Skin epidermis (tissue), 12 donors: ENCODE results near the gene DDX11.
A peak's percentile ranks its signal among the peaks of the same experiment; 100 is the strongest.
"Not testable (repeated sequence)": the region's sequence is repeated elsewhere in the genome, so short reads cannot be mapped to it uniquely, and the experiment has no call there.

ENCODE experiments used
- H3K27ac ChIP-seq, 21 experiments: fragments of 200-600 bp; sonication (generic) in 11 of 21; one replicate each; pipeline ENCODE4 v1.5.0; 2020; ENCODE audit warnings: mild to moderate bottlenecking in 3 of 21, inconsistent platforms in 2 of 21, moderate library complexity in 2 of 21
- H3K4me3 ChIP-seq, 7 experiments: fragments of 200-600 bp; sonication (generic) in 2 of 7; one replicate each; pipeline ENCODE4 v1.5.0; 2020; ENCODE audit warnings: inconsistent platforms in 2 of 7, mild to moderate bottlenecking in 2 of 7, moderate library complexity in 1 of 7

Gene DDX11

DNA sequence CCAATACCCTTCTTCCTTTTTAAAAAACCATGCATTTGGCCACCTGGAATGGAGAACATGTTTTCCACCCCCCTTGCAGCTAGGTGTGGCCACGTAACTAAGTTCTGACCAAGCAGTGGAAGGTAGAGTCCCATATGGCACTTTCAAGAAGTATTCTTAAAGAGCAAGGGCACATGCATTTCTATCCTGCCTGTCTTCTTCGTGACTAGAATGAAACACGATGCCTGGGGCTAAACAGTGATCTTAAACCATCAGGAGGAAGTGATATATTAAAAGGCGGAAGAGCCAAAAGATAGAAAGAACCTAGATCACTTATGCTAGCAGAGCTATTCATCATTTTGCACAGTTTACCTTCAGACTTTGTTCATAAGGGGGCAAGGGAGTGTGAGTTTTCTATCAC lies 16.0 kb upstream of the DDX11 start:
- Histone ChIP-seq H3K4me3 (no peak overlapping the region), H3K27ac (no peak overlapping the region)

DNA sequence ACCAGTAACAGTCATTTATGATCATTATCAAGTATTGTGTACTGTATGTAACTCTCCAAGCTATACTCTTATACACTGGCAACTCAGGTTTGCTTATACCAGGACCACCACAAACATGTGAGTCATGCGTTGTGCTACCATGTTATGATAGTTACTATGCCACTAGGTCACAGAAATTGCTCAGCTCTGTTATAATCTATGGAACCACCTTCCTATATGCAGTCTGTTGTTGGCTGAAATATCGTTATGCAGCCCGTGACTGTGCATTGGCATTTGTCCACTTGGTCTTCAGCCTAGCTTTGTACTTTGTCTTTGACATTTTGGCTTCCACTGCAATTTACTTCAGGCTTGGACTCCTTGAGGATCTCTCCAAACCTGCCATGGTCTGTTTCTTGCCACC lies 7.5 kb upstream of the DDX11 start:
- not testable (repeated sequence) for H3K4me3 ChIP-seq, H3K27ac ChIP-seq

DNA sequence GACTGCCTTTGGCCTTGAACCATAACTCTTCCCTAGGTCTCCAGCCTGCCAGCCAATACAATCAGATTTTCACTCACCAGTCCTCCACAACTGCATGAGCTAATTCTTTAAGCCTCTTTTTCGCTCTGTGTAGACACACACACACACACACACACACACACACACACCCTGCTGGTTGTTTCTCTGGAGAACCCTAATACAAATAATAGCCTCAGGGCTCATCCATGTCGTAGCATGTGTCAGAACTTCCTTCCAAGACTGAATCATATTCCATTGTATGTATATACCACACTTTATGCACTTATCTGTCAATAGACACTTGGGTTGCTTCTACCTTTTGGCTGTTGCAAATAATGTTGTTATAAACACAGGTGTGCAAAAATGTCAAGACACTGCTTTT lies 6.0 kb upstream of the DDX11 start:
- not testable (repeated sequence) for H3K4me3 ChIP-seq, H3K27ac ChIP-seq

- not testable (repeated sequence) for H3K27ac ChIP-seq, H3K4me3 ChIP-seq
These were observed 2.5 kb upstream of the DDX11 start for GRCh38 chr12:31070971-31071740.

DNA sequence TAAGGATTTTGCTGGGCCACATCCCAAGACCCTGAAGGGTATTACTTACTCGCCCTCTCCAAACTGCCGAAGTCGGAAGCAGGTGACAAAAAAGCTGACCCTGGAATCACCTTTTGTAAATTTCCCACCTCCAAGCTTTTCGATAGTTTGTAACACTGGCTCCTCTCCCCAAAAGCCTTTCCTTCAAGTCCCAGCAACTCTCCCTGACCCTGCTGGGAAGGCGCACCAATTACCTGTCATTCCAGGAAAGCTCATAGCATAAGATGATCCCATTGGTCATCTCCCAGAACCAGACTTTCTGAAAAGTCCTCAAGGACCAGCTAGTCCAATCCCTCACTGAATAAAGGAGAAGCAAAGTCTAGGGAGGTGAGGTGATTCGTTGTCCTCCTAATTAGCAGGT lies 698 bp upstream of the DDX11 start:
- H3K4me3 ChIP-seq: peak overlapping the region; percentile 48 to 72 (median 66)
- H3K27ac ChIP-seq: peak overlapping the region in 3 of 21 experiments; percentile 78 to 89 (median 88)

DNA sequence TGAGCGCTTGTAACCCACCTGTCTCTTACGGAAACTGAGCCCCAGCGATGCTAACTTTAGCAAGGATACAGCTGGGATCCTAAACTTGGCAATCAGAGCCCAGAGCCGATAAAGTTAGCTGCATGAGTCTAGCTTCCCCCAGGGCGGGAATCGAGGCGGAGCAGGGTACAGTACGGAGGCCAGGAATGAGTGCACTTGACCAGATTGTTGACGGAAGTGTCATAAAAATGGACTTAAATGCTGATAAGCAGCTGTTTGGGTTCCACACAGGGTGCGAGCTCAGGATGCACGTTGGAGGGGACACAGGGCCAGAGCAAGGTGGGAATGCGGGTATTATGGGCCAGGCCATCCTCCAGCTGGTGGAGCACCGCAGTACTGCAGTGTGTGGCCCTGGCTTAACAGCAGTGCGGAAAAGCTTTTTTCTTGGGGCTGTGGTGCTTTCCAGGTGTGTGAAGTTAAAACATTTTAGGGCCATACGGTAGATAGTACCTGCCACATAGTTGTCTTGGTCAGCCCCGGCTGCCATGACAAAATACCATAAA lies 744 bp downstream of the DDX11 start:
- H3K27ac ChIP-seq: peak overlapping the region in 19 of 21 experiments; percentile 51 to 92 (median 82)
- H3K4me3 ChIP-seq: peak overlapping the region; percentile 48 to 72 (median 66)

DNA sequence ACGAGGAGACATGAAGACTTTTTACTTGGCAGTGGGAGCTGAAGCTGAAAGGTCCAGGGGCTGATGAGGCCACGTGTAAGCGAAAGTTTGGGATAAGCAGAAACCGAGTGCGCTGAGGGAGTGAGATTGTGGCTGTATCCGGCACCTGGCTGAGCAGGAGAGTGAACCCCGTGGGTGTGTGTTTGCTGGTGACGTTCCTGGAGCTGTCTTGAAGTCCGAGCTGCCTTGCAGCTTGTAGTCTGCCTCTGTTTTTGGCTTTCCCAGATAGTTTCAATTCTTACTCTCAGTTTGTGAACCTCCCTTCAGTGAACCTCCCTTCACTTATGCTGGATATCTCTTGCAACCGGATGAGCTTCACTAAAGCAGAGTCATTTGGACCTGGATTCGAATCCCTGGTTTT lies 2.5 kb downstream of the DDX11 start:
- not testable (repeated sequence) for H3K4me3 ChIP-seq, H3K27ac ChIP-seq

DNA sequence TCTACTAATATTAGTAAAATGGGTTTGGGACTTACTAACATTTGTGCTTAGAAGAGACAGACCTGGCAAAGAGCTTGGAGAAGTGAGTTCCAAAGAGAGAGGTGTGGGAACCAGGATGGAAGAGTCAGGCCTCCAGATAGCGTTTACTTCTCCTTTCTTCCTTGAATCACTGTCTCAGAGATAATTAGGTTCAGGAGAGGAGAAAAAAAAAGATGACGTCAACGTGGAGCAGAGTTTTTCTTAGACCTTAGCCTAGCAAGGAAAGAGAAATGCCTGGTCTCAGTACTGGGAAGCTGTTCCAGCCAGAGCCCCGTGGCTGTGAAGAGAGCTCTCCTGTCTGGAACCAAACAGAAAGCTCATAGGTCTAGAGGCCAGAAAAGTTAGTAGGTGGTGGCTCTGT lies 3.4 kb downstream of the DDX11 start:
- not testable (repeated sequence) for H3K27ac ChIP-seq, H3K4me3 ChIP-seq

- peak overlapping the region in 1 of 21 experiments; percentile 43 for H3K27ac ChIP-seq
These were observed 4.3 kb downstream of the DDX11 start for GRCh38 chr12:31077998-31078397.

DNA sequence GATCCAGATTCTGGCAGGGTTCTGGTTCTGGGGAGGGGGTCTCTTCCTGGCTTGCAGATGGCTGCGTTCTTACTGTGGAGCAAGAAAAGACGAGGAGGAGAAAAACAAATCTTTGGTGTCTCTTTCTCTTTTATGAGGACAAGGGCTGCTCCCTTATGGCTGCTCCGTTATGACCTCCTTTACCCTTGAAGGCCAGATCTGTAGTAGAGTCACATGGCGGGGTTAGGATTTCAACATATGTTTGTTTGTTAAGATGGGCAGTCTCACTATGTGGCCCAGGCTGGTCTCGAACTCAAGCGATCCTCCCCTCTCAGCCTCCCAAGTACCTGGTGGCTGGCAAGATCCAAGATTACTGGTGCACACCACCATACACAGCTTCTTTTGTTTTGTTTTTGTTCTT lies 5.8 kb downstream of the DDX11 start:
- H3K4me3 ChIP-seq, H3K27ac ChIP-seq: not testable (repeated sequence)

More at GRCh38 chr12:31077998-31078397, 4.3 kb downstream of the DDX11 start:
- H3K4me3 ChIP-seq: not testable (repeated sequence)

- H3K4me3 ChIP-seq: not testable (repeated sequence)
- H3K27ac ChIP-seq: peak overlapping the region in 1 of 21 experiments; percentile 33
These were observed 6.6 kb downstream of the DDX11 start for GRCh38 chr12:31080221-31080620.

DNA sequence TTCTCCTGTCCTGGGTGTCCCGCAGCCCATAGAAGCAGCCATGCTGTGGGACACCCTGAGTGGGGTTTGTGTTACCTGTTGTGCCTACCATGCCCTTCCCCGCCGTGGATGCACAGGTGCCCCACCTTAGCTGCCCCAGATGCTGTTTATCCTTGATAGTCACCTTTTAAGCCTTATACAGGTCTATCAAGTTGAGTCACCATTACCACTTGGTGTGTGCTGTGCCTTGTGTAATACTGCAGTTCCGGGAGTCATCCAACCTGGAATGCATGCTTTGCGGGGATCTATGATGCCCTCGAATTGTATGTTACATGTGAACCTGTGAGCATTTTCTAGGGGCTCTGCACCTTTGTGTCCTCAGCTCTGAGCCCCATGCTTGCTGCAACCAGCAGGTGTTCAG lies 7.6 kb downstream of the DDX11 start:
- not testable (repeated sequence) for H3K4me3 ChIP-seq, H3K27ac ChIP-seq

DNA sequence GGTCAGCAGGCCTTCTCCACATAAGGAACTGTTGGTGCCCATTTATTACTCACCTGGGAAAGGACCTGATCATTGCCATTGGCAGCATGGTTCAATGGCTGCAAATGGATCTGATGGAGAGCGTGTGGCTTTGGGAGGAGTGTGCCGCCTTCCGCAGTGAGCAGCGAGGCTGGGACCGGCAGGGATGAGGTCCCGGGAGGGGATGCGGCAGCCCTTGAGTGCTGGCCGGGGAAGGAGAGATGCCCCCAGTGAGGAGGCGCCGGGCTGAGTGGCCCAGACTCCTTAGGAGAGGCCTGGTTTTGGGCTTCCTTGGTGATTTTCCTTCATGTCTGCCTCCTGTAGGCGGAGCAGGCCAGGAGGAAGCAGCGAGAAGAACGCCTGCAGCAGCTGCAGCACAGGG lies 10.6 kb downstream of the DDX11 start:
- not testable (repeated sequence) for H3K27ac ChIP-seq, H3K4me3 ChIP-seq

DNA sequence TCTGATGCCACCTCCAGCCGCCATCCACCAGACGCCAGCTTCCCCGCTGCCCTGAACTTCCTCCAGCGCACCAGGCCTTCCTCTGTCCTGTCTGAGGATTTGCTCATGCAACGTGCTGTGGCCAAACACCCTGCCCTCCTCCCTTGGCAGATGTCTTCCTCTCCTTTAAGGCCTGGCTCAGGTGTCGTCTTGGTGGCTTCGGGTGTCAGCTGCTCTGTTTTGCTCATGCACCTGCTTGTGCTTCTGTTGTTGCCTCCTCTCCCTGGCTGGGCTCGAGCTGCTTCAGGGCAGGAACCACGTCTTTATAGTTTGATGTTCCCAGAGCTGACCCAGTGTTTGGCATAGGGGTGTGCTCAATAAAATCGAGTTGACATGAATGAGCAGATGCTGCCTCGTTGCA lies 12.4 kb downstream of the DDX11 start:
- H3K27ac ChIP-seq, H3K4me3 ChIP-seq: not testable (repeated sequence)

DNA sequence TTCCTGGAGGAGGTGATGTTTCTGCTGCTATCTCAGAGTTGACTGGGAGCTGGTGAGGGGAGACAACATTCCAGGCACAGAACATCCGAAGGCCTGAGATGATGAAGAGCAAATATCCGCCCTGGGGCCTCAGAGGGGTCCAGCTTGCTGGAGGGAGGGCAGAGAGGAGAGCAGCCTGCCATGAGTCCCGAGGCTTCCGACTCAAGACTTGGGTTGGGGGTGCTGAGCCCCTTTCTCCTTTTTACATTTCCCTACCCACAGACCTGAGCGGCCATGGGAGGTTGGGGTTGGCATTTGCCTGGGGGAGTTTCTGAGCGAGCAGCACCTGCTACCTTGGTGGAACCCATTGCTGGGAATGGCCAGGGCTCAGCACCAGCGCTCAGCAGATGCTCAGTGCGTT lies 13.8 kb downstream of the DDX11 start:
- H3K27ac ChIP-seq, H3K4me3 ChIP-seq: not testable (repeated sequence)

- H3K4me3 ChIP-seq, H3K27ac ChIP-seq: not testable (repeated sequence)
These were observed 14.3 kb downstream of the DDX11 start for GRCh38 chr12:31087956-31088355.

- Histone ChIP-seq H3K27ac (no peak overlapping the region), H3K4me3 (no peak overlapping the region)
These were observed 15.4 kb downstream of the DDX11 start for GRCh38 chr12:31089072-31089471.

- not testable (repeated sequence) for H3K4me3 ChIP-seq, H3K27ac ChIP-seq
These were observed 18.0 kb downstream of the DDX11 start for GRCh38 chr12:31091629-31092028.

GRCh38 chr12:31092718-31093117 lies 19.1 kb downstream of the DDX11 start:
- H3K27ac ChIP-seq, H3K4me3 ChIP-seq: not testable (repeated sequence)

- H3K4me3 ChIP-seq, H3K27ac ChIP-seq: not testable (repeated sequence)
These were observed 21.6 kb downstream of the DDX11 start for GRCh38 chr12:31095080-31095860.
